Spleen (tissue), 11 donors: Measurements from ENCODE around the gene YWHAQ. TPM values are rescaled to one million over a fixed set of nuclear protein-coding genes. Genes with fewer than 3 reads are reported as not detected.

ENCODE experiments used
- DNase-seq: peaks from one replicate; pipeline ENCODE4 v3.0.0-alpha.2; 2020
- H3K27ac ChIP-seq, 8 donors: fragments of 200-600 bp; sonication (generic) in 7 of 8; 1 replicate in 4 of 8; 2 replicates in 4 of 8; pipeline versions ENCODE4 v1.5.0 to v1.8.0; 2016 to 2021; ENCODE audit warnings: inconsistent platforms in 4 of 8, mild to moderate bottlenecking in 4 of 8, moderate library complexity in 1 of 8
- H3K27me3 ChIP-seq, 7 donors: fragments of 200-600 bp; sonication (generic) in 6 of 7; replicated peaks in 1 of 7; 1 replicate in 4 of 7; 2 replicates in 3 of 7; pipeline versions ENCODE4 v1.5.0 to v1.8.0; 2016 to 2021; ENCODE audit warnings: inconsistent platforms in 3 of 7, mild to moderate bottlenecking in 1 of 7
- H3K36me3 ChIP-seq, 6 donors: fragments of 200-600 bp; sonication (generic) in 5 of 6; 1 replicate in 4 of 6; 2 replicates in 2 of 6; pipeline versions ENCODE4 v1.5.0 to v1.8.0; 2016 to 2021; ENCODE audit warnings: inconsistent platforms in 2 of 6
- H3K4me1 ChIP-seq, 6 donors: fragments of 200-600 bp; sonication (generic) in 5 of 6; 1 replicate in 3 of 6; 2 replicates in 3 of 6; pipeline versions ENCODE4 v1.5.0 to v1.8.0; 2016 to 2021; ENCODE audit warnings: inconsistent platforms in 3 of 6
- H3K4me3 ChIP-seq, 8 donors: fragments of 200-600 bp; sonication (generic) in 7 of 8; 1 replicate in 4 of 8; 2 replicates in 4 of 8; pipeline versions ENCODE4 v1.5.0 to v1.8.0; 2016 to 2021; ENCODE audit warnings: inconsistent platforms in 4 of 8, mild to moderate bottlenecking in 4 of 8, moderate library complexity in 2 of 8
- H3K9me3 ChIP-seq, 8 donors: fragments of 200-600 bp; sonication (generic) in 7 of 8; 1 replicate in 4 of 8; 2 replicates in 4 of 8; pipeline versions ENCODE4 v1.5.0 to v1.8.0; 2016 to 2021; ENCODE audit warnings: inconsistent platforms in 4 of 8
- CTCF ChIP-seq, 11 experiments: fragments of 200-600 bp in 7 of 11; fragments of 450-650 bp in 4 of 11; sonication (generic) in 4 of 11; IDR thresholded peaks in 8 of 11; conservative IDR thresholded peaks in 3 of 11; 1 replicate in 7 of 11; 2 replicates in 4 of 11; pipeline versions ENCODE4 v1.4.0 to v1.8.0; 2016 to 2021; ENCODE audit warnings: antibody characterized with exemption in 11 of 11, inconsistent platforms in 4 of 11, mild to moderate bottlenecking in 1 of 11
- POLR2A ChIP-seq, 3 donors: fragments of 450-650 bp; IDR thresholded peaks; one replicate each; pipeline ENCODE4 v1.5.1; 2017; ENCODE audit warnings: antibody characterized with exemption in 3 of 3, mild to moderate bottlenecking in 1 of 3
- POLR2AphosphoS5 ChIP-seq, 3 donors: sonication (generic); formaldehyde crosslinking; IDR thresholded peaks; one replicate each; pipeline ENCODE4 v1.5.1; 2017; ENCODE audit warnings: antibody characterized with exemption in 3 of 3
- WGBS, 5 donors: extraction: QIAGEN DNeasy Blood & Tissue Kit in 3 of 5; methylation state at CpG; one replicate each; pipeline versions ENCODE4 v1.1.5 to v1.1.7; 2013 to 2018; 5-methylcytosine and 5-hydroxymethylcytosine counted together
- intact Hi-C: fragments of 100-400 bp; cut with DNase I; formaldehyde crosslinking; loops from one replicate; pipeline ENCODE4 v1.15.0; 2023; ENCODE audit warnings: low total_unique reads
- polyA plus RNA-seq, 3 donors: library from polyadenylated mRNA; stranded (reverse); fragments of 200-250 nt; gene quantifications; one replicate each; pipeline ENCODE4 v1.2.1, GENCODE V29; 2013
- total RNA-seq, 7 donors: library from RNA; depleted of rRNA in 3 of 7; stranded (reverse); fragments of >200 nt in 3 of 7; fragmentation: NEBNext Ultra II Directional in 4 of 7; extraction: Animal tissue kit (Norgen Biotek cat#: 25700) in 4 of 7; gene quantifications; one replicate each; pipeline versions ENCODE4 v1.1.0 to v1.2.1, GENCODE V29; 2016 to 2021
- donor health status: healthy with polysubstance abuse.
- donor health status: DM: no; HTN: no; CAD: no; lungs with moderate emphysema.
- donor health status: DM: no; HTN: no; CAD: no.
- donor health status: Bipolar disorder and iron deficiency.
- donor health status: healthy.
- donor health status: DM: no; HTN: no; CAD: no.
- donor health status: DM: yes; HTN: yes; CAD: no.

YWHAQ gene
- total and polyA plus RNA-seq, 10 donors: 69.0 to 162 (median 132) TPM

- WGBS, 5 donors: 59 to 79% (median 69%) methylated on average over 2 of the region's 2 CpGs
- no peak for DNase-seq
- peaks cover 0 to 48% (median 17%) of the 10 kb centered on the region in 6 donors for H3K36me3 ChIP-seq
- no peak overlapping the region for H3K4me3 ChIP-seq
- H3K27ac ChIP-seq: peak overlapping the region in 2 of 8 donors; percentile 6 to 49
- no peaks in the 10 kb centered on the region for H3K27me3 ChIP-seq
- peaks cover 3 to 13% (median 8%) of the 10 kb centered on the region in 8 donors for H3K9me3 ChIP-seq
- H3K4me1 ChIP-seq: peaks cover 19 to 58% (median 36%) of the 10 kb centered on the region in 6 donors
- intact Hi-C loops: no loop called here
- TF ChIP-seq POLR2A (IDR thresholded peaks at IDR 0.05) (no peak), CTCF (IDR thresholded peaks at IDR 0.05 in 8 of 11, conservative IDR thresholded peaks at IDR 0.05 in 3 of 11) (no peak), POLR2AphosphoS5 (IDR thresholded peaks at IDR 0.05) (no peak)
Measured at GRCh38 chr2:9594366-9595054, 36.3 kb downstream of the YWHAQ start.

GRCh38 chr2:9593925-9594324 lies 36.9 kb downstream of the YWHAQ start:
- intact Hi-C loops: no loop called here
- Histone ChIP-seq H3K36me3 (peaks cover 0 to 48% (median 18%) of the 10 kb centered on the region in 6 donors), H3K27me3 (no peaks in the 10 kb centered on the region), H3K4me1 (peaks cover 19 to 58% (median 36%) of the 10 kb centered on the region in 6 donors), H3K9me3 (peaks cover 0 to 8% (median 2%) of the 10 kb centered on the region in 8 donors), H3K27ac (peak overlapping the region in 1 of 8 donors; percentile 49), H3K4me3 (no peak overlapping the region)
- TF ChIP-seq CTCF (IDR thresholded peaks at IDR 0.05 in 8 of 11, conservative IDR thresholded peaks at IDR 0.05 in 3 of 11) (no peak), POLR2AphosphoS5 (IDR thresholded peaks at IDR 0.05) (no peak), POLR2A (IDR thresholded peaks at IDR 0.05) (no peak)
- 79 to 87% (median 82%) methylated on average over 4 of the region's 4 CpGs for WGBS, 5 donors
- DNase-seq: no peak

- intact Hi-C loops: no loop called here
- TF ChIP-seq POLR2AphosphoS5 (IDR thresholded peaks at IDR 0.05): no peak
- no peak for TF ChIP-seq POLR2A (IDR thresholded peaks at IDR 0.05)
- TF ChIP-seq CTCF (IDR thresholded peaks at IDR 0.05 in 8 of 11, conservative IDR thresholded peaks at IDR 0.05 in 3 of 11): no peak
- H3K27me3 ChIP-seq: no peaks in the 10 kb centered on the region
- WGBS, 5 donors: 71 to 81% (median 76%) methylated on average over 3 of the region's 3 CpGs
- peaks cover 2 to 48% (median 26%) of the 10 kb centered on the region in 6 donors for H3K36me3 ChIP-seq
- no peaks in the 10 kb centered on the region for H3K9me3 ChIP-seq
- H3K4me1 ChIP-seq: peaks cover 19 to 57% (median 36%) of the 10 kb centered on the region in 6 donors
- no peak for DNase-seq
- H3K4me3 ChIP-seq: no peak overlapping the region
- H3K27ac ChIP-seq: no peak overlapping the region
Measured at GRCh38 chr2:9592699-9593098, 38.1 kb downstream of the YWHAQ start.

GRCh38 chr2:9590641-9591040 lies 40.2 kb downstream of the YWHAQ start:
- Histone ChIP-seq H3K27me3 (no peaks in the 10 kb centered on the region), H3K36me3 (peaks cover 2 to 69% (median 40%) of the 10 kb centered on the region in 6 donors), H3K27ac (no peak overlapping the region), H3K4me1 (peaks cover 9 to 37% (median 20%) of the 10 kb centered on the region in 6 donors), H3K9me3 (no peaks in the 10 kb centered on the region), H3K4me3 (no peak overlapping the region)
- intact Hi-C loops: no loop called here
- no peak for DNase-seq
- 86 to 94% (median 87%) methylated on average over 3 of the region's 3 CpGs for WGBS, 5 donors
- no peak for TF ChIP-seq POLR2A (IDR thresholded peaks at IDR 0.05)
- TF ChIP-seq CTCF (IDR thresholded peaks at IDR 0.05 in 8 of 11, conservative IDR thresholded peaks at IDR 0.05 in 3 of 11): no peak
- no peak for TF ChIP-seq POLR2AphosphoS5 (IDR thresholded peaks at IDR 0.05)
